ENCODE data around the gene RECQL. TPM values are rescaled to one million over a fixed set of nuclear protein-coding genes. Genes with fewer than 3 reads are reported as not detected.
"Not testable (repeated sequence)": the region's sequence is repeated elsewhere in the genome, so short reads cannot be mapped to it uniquely, and the experiment has no call there.

Gene RECQL
- total and polyA plus RNA-seq, 5 donors from 2014 or later, result 39.6 to 84.4 (median 71.6) TPM

DNA sequence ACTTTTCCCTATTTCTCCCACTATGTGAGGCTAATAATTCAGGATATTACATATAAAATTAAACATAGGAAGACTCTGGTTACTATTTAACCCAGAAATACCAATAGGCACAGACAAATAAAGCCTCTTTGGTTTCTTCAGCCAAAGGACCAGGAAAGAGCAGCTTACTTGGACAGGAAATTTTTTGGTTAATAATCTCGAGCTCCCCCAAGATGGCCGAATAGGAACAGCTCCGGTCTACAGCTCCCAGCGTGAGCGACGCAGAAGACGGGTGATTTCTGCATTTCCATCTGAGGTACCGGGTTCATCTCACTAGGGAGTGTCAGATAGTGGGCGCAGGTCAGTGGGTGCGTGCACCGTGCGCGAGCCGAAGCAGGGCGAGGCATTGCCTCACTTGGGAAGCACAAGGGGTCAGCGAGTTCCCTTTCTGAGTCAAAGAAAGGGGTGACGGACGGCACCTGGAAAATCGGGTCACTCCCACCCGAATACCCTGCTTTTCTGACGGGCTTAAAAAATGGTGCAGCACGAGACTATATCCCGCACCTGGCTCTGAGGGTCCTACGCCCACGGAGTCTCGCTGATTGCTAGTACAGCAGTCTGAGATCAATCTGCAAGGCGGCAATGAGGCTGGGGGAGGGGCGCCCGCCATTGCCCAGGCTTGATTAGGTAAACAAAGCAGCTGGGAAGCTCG is 82.3 kb downstream of the RECQL start:
- not testable (repeated sequence) for H3K4me1 Mint-ChIP-seq; H3K27ac ChIP-seq (ENCODE audit: insufficient read depth, low read length, poor library complexity, severe bottlenecking); H3K4me3 Mint-ChIP-seq; ATAC-seq (ENCODE audit: low read depth in 2 of 2); H3K9me3 Mint-ChIP-seq; DNase-seq; H3K4me1 ChIP-seq (ENCODE audit: control insufficient read depth, insufficient read depth, low read length, poor library complexity, severe bottlenecking); H3K27me3 ChIP-seq (ENCODE audit: control insufficient read depth, insufficient read depth, low read length); H3K27ac Mint-ChIP-seq; H3K9me3 ChIP-seq (ENCODE audit: control insufficient read depth in 2 of 2, low read length in 2 of 2); H3K4me3 ChIP-seq (ENCODE audit: low read depth, low read length); H3K36me3 ChIP-seq (ENCODE audit: control insufficient read depth, insufficient read depth, low read length); H3K36me3 Mint-ChIP-seq
- H3K27me3 Mint-ChIP-seq, result peaks cover 18% of the 10 kb centered on the region

Other genes with a start within 250 kb of the RECQL start
- not detected for gene SLCO1A2, start 166.7 kb downstream of the RECQL start, total RNA-seq
- not detected for gene SLCO1A2, start 166.7 kb downstream of the RECQL start, polyA plus RNA-seq
- not detected for gene IAPP, start 128.7 kb downstream of the RECQL start, total RNA-seq
- not detected for gene IAPP, start 128.7 kb downstream of the RECQL start, polyA plus RNA-seq
- gene PYROXD1, start 64.0 kb downstream of the RECQL start, total RNA-seq, result 61.8 TPM
- 10 to 100 TPM; 25.9 to 46.0 (median 38.9) TPM for gene PYROXD1, start 64.0 kb downstream of the RECQL start, polyA plus RNA-seq
- 40.5 TPM for gene GOLT1B, start 154 bp upstream of the RECQL start, total RNA-seq
- 10 to 100 TPM; 28.9 to 43.1 (median 32.8) TPM for gene GOLT1B, start 154 bp upstream of the RECQL start, polyA plus RNA-seq
- 0.76 TPM for gene SPX, start 24.7 kb upstream of the RECQL start, total RNA-seq
- gene SPX, start 24.7 kb upstream of the RECQL start, polyA plus RNA-seq, result under 1 TPM in 3 of 4 donors, not detected in 1; 0.09 to 0.59 (median 0.17) TPM
- not detected for gene GYS2, start 103.2 kb upstream of the RECQL start, total RNA-seq
- gene GYS2, start 103.2 kb upstream of the RECQL start, polyA plus RNA-seq, result under 1 TPM in 2 of 4 donors, not detected in 2; 0.08 to 0.09 TPM
- 602 TPM for gene LDHB, start 156.2 kb upstream of the RECQL start, total RNA-seq
- 1,000 to 10,000 TPM; 1,925 to 2,327 (median 2,062) TPM for gene LDHB, start 156.2 kb upstream of the RECQL start, polyA plus RNA-seq